Measurements from ENCODE around the gene CCDC110. TPM values are rescaled to one million over a fixed set of nuclear protein-coding genes. Genes with fewer than 3 reads are reported as not detected.

CCDC110 gene
- total and polyA plus RNA-seq, 4 donors: 0.31 to 1.8 (median 0.92) TPM

GRCh38 chr4:185404031-185404430, 67.5 kb downstream of the CCDC110 start:
- no peaks in the 10 kb centered on the region for H3K9me3 ChIP-seq (ENCODE audit: control insufficient read depth in 4 of 4, insufficient read depth in 3 of 4, low read length in 3 of 4)
- 97 to 99% methylated on average over 4 of the region's 4 CpGs for WGBS, 2 donors
- DNase-seq (no peak), ATAC-seq (ENCODE audit: insufficient read depth, low FRiP score) (no peak)
- H3K36me3 ChIP-seq (ENCODE audit: control insufficient read depth in 4 of 4, insufficient read depth in 4 of 4, low read length in 4 of 4): peaks cover 10 to 43% (median 32%) of the 10 kb centered on the region in 4 donors
- H3K4me3 ChIP-seq: no peak overlapping the region
- H3K27ac ChIP-seq (ENCODE audit: low read depth in 1 of 2, low read length in 1 of 2): no peak overlapping the region
- TF ChIP-seq CTCF (IDR thresholded peaks at IDR 0.05; ENCODE audit: control extremely low read depth, extremely low read depth): no peak
- H3K27me3 ChIP-seq (ENCODE audit: control insufficient read depth in 3 of 3, insufficient read depth in 3 of 3, low read length in 2 of 3): no peaks in the 10 kb centered on the region
- no peak overlapping the region for H3K9ac ChIP-seq (ENCODE audit: insufficient read depth in 1 of 2, low read length in 2 of 2)
- peaks cover 0 to 3% (median 0%) of the 10 kb centered on the region in 5 donors for H3K4me1 ChIP-seq (ENCODE audit: control insufficient read depth in 5 of 5, insufficient read depth in 5 of 5, low read length in 5 of 5)

- Histone ChIP-seq H3K27ac (ENCODE audit: low read depth in 1 of 2, low read length in 1 of 2) (no peak overlapping the region), H3K9ac (ENCODE audit: insufficient read depth in 1 of 2, low read length in 2 of 2) (no peak overlapping the region), H3K4me3 (no peak overlapping the region), H3K36me3 (ENCODE audit: control insufficient read depth in 4 of 4, insufficient read depth in 4 of 4, low read length in 4 of 4) (peaks cover 4 to 21% (median 18%) of the 10 kb centered on the region in 4 donors), H3K9me3 (ENCODE audit: control insufficient read depth in 4 of 4, insufficient read depth in 3 of 4, low read length in 3 of 4) (no peaks in the 10 kb centered on the region), H3K4me1 (ENCODE audit: control insufficient read depth in 5 of 5, insufficient read depth in 5 of 5, low read length in 5 of 5) (peaks cover 0 to 14% (median 7%) of the 10 kb centered on the region in 5 donors), H3K27me3 (ENCODE audit: control insufficient read depth in 3 of 3, insufficient read depth in 3 of 3, low read length in 2 of 3) (no peaks in the 10 kb centered on the region)
- TF ChIP-seq CTCF (IDR thresholded peaks at IDR 0.05; ENCODE audit: control extremely low read depth, extremely low read depth): no peak
- no peak for ATAC-seq (ENCODE audit: insufficient read depth, low FRiP score)
- WGBS, 2 donors: 72 to 75% methylated on average over 8 of the region's 8 CpGs
- no peak for DNase-seq
Observed at GRCh38 chr4:185399466-185399865, 72.1 kb downstream of the CCDC110 start.

- no peak for TF ChIP-seq CTCF (IDR thresholded peaks at IDR 0.05; ENCODE audit: control extremely low read depth, extremely low read depth)
- ATAC-seq (ENCODE audit: insufficient read depth, low FRiP score) (no peak), DNase-seq (no peak)
- Histone ChIP-seq H3K9me3 (ENCODE audit: control insufficient read depth in 4 of 4, insufficient read depth in 3 of 4, low read length in 3 of 4) (no peaks in the 10 kb centered on the region), H3K27ac (ENCODE audit: low read depth in 1 of 2, low read length in 1 of 2) (no peak overlapping the region), H3K4me1 (ENCODE audit: control insufficient read depth in 5 of 5, insufficient read depth in 5 of 5, low read length in 5 of 5) (peaks cover 0 to 15% (median 9%) of the 10 kb centered on the region in 5 donors), H3K9ac (ENCODE audit: insufficient read depth in 1 of 2, low read length in 2 of 2) (no peak overlapping the region), H3K27me3 (ENCODE audit: control insufficient read depth in 3 of 3, insufficient read depth in 3 of 3, low read length in 2 of 3) (no peaks in the 10 kb centered on the region), H3K4me3 (no peak overlapping the region), H3K36me3 (ENCODE audit: control insufficient read depth in 4 of 4, insufficient read depth in 4 of 4, low read length in 4 of 4) (peaks cover 2 to 21% (median 17%) of the 10 kb centered on the region in 4 donors)
- WGBS, 2 donors: 48 to 77% methylated on average over 2 of the region's 2 CpGs
Observed at GRCh38 chr4:185398618-185399017, 72.9 kb downstream of the CCDC110 start.

All from lung (tissue), 12 donors.